Stimulated activated CD8-positive, alpha-beta memory T cell treated with anti-CD3 and anti-CD28 coated beads, Interleukin-12 subunit alpha, Interleukin-12 subunit beta, amount 100 ng/mL, for 24 hours (primary cell): ENCODE results near the gene SLC7A10.

Experiments used
- DNase-seq: peaks from one replicate; pipeline ENCODE4 v3.0.0-alpha.2; 2020; ENCODE audit errors: extremely low read depth

SLC7A10 gene

DNA sequence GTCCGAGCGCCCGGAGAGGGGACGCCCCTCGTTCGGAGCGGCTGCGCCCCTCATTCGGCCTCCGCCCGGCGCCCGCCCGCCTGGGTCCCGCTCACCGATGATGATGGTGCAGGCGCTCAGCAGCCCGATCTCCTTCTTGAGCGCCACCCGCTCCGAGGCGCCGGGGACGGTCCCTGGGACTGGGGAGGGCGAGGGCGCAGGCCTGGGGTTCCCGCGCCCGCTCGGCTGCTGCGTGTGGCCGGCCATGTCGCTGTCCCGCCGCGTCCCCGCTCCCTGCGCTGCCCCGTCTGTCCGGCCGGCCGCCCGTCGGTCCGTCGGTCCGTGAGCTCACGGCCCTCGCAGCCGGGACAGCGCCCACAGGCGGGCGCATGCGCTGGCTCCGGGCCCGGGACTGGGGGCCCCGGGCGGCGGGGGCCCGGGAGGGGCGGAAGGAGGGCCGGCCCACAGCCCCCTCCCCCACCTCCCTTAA, at the start of gene SLC7A10:
TSS of gene SLC7A10 (minus strand) at position 393 of the 469 bp plus-strand sequence. CDS start at position 246, 147 bp downstream.
- no peak for DNase-seq

DNA sequence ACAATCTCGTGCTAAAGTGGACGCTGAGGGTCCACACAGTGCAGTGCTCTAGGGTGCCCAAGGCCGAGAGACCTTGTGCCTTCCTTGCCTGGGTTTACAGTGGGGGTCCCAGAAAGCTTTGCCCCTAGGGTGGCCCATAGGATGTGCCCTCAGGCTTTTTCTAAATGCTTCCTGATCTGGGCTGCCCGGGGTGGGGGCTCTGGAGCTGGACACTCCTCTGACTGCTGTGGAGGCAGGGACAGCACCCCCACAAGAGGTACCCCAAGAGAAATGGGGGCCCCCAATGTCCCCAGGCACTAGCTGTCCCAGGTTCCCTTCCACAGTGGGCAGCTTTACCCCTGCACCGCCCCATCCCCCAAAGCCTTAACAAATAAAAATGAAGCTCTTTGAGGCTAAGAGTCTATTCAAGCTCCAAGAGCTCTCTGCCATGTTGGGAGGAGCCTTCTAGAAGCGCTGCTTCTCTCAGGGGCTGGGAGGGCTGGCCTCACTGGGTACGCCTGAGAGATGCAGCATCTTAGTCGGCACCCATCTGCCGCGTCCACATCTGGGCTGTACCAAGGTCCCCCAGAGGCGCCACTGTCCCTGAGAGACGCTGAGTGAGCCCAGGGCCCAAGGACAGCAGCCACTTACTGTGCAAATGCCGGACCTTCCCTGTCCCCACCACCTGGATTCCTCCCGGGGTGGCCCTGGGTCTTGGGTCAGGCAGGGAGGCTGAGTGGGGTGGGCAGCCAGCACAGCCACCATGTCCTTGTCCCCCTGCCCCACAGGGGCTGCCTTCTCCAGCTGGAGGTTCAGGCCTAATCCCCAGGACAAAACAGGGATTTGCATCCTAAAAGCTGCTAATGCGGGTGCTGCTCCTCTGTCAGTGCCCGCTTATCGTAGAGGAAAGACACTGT, 49.3 kb upstream of the SLC7A10 start:
- DNase-seq, result no peak

DNA sequence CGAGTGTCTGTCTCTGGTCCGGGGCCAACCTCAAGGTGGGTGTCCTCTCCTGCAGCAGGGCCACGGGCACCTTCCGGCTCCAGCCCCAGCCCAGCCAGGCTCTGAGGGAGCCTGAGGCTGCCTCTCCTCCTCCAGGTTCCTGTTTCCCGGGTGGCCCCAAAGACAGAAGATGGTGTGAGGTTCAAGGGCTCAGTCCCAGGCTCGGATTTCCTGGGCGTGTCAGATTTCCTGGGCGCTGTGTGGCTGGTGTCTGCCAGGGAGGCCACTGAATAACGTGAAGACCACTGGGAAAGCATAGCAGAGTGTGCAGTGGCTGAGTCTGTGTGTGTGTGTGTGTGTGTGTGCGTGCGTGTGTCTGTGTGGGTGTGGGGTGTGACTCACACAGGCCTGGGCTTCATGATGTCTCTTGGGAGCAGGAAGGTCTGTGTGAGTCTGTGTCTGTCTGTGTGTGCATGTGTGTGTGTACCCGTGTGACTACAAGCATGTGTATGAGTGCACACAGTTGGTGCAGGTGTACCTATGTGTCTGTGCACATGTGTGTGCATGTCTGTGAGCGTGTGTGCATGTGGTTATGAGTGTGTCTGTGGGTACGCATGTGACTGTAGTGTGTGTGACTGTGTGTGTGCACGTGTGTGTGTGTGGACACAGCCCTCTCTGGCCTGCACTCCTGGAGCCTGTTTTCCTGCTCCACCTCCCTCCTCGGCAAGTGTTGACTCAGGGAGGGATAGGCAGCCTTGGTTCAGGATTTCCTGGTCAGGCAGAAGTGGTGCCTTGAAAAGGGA, 48.4 kb upstream of the SLC7A10 start:
- DNase-seq, result no peak

DNA sequence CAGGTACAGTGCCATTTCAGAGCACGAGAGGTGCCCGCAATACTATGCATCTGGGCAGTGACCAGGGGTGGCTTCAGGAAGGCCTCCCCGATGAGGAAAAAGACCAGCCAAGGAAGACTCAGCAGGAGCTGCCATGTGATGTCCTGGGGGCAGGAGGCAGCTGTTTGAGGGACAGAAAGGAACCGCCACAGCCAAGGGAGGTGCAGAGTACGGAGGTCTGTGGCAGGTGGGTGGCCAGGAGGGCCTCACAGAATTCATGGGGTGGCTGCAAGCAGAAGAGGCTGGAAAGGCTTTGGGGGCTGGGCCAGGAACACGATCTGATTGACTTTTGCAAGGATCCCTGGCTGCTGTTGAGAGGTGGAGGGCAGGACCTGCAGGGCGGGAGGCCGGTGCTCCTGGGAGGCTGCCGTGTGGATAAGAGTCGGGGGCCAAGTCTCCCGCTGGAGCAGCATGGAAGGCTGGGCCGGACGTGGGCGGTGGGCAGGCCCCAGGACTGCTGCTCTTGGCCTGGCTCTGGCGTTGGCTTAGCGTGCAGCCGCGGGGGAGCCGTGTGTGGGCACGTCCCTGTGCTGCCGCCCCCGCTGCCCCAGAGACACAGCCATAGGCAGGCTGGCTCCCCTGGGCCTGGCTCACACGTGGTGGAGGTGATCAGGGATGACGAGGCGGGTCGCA, 47.6 kb upstream of the SLC7A10 start:
- no peak for DNase-seq

DNA sequence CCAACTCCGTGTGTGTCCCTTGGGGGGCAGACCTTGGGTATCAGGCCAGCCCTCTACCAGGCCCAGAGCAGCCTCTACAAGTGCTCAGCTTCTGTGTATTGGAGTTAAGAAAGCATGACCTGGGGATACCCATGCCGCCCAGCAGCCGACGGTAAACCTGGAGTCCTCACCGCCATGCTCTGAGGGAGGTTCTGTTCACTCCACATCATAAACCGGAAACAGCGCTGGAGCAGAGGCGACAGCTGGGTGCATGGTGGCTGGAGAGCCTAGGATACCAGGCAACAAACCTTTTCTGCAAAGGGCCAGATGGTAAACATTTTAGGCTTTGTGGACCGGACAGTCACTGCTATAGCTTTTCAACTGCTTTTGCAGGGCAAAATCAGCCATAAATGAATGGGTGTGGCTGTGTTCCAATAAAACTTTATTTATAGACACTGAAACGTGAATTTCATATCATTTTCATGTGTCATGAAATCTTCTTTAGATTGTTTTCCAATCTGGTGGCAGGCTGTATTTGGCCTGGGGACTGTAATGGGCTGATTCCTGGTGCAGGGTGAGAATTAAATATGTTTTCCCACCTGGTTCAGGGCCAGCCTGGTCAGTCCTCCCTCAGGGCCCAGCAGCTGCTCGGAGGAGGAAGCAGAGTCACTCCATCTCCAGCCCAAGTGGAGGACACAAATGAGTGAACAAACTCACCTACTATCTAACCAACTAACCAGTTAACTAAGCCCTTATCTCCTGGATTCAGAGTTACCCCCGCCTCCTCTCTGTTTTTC, 45.8 kb upstream of the SLC7A10 start:
- no peak for DNase-seq

DNA sequence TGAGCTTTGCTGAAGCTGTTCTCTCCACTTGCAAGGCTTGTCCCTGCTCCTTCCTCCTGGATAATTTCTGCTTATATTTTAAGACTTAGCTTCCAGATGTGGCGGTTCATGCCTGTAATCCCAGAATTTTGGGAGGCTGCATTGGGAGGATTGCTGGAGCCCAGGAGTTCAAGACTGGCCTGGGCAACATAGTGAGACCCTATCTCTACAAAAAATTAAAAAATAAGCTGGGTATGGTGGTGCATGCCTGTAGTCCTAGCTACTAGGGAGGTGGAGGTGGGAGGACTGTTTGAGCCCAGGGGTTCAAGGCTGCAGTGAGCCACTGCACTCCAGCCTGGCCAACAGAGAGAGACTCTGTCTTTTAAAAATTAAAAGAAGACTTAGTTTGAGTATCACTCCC, 45.1 kb upstream of the SLC7A10 start:
- DNase-seq, result no peak

DNA sequence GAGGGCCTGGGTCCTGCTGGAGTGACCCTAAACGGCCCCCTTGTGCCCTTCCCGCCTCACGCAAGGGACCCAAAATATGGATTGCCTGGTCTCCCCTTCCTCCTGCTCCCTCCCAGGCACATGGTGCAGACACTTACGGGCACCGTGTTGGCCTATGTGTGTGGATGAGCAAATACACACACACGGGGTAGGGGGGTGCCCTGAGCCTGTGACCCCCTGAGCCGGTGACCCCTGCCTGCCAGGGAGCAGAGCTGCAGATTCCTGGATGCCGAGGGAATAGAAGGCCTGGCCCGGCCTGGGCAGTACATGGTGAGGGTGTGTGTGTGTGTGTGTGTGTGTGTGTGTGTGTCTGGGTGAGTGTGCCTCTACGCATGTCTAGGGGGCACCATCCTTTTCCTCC, 43.4 kb upstream of the SLC7A10 start:
- DNase-seq, result no peak

DNA sequence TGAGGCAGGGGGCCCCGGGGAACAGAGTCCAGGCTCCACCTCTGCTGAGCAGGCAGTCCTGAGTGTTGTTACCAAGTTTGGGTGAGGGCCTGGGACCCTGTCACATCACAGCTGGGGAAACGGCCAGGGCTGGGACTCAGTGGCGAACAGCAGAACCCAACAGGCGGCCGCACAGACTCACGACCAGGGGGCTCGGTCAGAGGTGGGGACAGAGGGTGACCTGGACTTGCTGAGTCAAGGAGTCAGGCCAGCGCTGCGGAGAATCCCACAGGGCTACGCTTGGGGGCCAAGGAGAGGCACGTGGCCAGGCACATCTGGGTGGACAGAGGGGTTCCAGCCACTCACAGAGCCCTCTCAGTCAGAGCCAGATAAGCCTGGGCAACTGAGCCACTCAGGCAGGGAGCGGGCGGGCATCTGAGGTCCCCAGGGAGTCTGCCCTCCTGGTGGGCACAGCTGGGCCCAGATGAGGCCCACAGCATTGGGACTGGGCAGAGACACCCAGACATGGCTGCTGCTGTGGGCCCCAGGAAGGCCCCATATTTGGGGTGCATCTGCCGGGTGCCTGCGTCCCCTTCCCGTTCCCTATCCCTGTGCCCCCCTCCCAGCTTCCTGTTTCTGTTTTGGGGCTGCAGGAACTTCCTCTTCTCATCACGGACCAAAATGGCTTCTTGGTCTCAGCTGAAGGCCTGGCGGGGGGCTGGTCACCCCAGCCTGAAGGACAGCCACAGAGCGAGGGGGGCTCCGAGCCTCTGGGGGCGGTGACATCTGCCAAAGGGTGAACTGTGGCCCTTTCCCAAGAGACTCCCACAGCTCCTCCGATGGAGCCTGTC, 42.7 kb upstream of the SLC7A10 start:
- no peak for DNase-seq

DNA sequence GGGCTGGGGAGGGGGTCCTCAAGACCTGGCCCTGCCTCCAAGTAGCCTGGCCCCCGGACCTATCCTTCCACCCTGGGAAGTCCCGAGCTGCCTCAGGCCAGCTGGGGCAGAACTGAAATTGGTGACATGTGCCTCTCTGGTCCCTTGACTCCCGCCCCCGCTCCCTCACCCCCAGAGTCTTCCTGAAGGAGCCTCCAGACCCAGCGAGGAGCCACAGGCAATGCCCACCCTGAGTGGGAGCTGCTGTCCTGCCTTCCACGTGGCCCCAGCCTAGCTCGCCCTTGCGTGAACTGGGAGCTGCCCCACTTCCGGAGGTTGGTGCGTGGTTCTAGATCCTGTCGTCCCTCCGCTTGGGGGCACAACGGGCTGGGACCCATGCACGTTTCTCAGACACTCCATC, 42.1 kb upstream of the SLC7A10 start:
- no peak for DNase-seq

DNA sequence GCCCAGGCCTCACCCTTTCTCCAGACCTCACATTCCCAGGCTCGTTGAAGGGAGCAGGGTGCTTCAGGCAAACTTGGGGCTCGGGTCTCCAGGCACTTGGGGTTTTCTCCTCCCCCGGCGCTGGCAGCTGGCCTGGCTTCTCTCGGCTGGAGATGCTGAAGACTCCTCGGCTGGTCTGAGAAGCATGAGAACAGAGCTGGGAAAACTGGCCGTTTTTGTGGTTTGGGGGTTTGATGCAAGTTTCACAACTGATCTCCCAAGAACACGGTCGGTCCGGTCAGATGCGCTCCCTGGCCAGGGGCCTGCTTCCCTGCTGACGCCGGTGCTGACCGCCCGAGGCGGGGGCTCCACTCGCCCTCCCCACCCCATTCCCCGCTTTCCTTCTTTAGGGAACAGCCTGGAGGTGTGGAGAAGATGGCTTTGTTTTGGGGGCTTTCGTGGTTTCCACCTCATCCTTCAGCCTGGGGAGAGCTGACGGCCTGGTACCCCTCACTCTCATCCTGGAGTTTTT, 41.4 kb upstream of the SLC7A10 start:
- DNase-seq, result no peak

DNA sequence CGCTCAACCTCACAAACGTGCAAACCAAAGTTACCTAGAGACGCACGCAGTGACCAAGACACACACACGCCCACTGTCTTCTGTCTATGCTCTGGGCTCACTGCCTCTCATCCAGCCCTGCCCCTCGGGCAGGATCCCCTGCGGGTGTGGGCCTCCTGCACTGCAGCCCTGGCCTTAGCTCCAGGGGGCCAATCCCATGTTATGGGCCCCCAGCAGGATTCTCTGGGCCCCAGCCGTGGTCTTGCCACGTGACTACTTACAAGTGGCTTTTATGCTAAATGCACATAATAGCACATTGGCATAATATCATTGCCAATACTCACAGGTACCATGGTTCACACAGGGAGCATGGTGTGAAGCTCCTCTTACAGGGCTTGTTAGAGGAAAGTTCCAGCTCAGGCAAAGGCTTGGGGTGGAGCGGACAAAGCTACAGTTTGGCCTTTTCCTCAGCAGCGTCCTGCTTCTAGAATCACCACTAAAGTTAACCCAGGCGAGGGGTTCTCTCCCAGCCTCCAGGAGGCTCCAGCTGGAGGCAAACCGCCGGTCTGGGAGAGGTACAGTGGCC, 39.3 kb upstream of the SLC7A10 start:
- DNase-seq, result no peak

DNA sequence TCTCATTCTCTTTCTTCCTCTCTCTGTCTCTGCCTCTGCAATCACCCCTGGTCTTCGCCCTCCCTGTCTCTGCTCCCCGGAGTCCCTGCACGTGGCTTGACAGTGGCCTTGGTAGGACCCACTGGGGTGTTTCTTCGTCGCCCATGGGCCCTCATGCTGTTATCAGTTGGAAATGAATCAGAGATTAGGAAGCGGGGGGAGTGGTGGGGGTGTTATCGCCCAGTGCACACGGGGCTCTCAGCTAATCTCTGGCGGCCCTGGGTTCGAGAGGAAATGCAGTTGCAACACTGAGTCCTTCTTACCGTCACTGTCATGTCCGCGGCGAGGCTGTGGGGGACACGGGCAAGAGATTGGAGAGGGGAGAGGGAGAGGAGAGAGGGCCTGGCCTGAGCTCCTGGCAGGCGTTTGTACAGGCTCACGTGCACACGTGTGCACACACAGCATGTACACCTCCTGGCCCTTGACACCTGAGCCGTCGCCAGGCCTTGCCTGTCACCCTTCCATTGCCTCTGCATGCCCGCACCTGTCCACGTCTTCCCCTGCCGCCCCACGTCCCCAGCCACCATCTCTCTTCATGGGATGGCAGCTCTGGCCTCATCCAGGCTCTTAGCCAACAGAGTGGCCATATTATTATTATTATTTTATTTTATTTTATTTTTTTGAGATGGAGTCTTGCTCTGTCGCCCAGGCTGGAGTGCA, 37.8 kb upstream of the SLC7A10 start:
- no peak for DNase-seq

DNA sequence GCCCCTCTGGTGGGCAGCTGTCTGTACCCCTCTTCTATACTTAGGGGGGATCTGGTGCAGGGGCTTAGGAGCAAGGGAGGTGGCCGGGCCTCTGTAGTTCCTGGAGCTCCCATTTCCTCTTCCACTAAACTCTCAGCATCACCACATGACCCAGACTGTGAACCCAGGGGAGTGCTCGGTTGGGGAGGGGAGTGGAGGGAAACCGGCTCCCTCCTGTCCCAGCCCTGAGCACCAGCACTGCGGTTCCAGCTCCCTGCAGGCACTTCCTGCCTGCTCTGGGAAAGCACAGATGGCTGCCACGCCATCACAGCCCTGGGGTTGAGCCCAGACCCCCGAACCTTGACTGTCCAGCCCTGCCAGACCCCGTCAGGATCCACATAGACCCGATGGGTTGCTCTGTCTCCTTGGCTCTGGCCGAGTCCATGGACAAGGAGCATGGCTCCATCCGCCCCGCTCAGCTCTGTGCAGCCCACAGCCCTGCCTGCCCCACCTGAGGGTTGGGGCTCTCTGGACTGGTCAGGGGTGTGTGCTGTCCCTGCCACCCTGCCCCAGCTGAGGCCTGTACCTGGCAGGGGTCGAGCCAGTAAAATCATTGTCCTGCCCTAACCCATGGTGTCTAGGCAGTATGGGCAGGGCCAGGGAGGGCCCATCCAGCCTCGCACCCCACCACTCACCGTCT, 36.0 kb upstream of the SLC7A10 start:
- DNase-seq, result no peak

DNA sequence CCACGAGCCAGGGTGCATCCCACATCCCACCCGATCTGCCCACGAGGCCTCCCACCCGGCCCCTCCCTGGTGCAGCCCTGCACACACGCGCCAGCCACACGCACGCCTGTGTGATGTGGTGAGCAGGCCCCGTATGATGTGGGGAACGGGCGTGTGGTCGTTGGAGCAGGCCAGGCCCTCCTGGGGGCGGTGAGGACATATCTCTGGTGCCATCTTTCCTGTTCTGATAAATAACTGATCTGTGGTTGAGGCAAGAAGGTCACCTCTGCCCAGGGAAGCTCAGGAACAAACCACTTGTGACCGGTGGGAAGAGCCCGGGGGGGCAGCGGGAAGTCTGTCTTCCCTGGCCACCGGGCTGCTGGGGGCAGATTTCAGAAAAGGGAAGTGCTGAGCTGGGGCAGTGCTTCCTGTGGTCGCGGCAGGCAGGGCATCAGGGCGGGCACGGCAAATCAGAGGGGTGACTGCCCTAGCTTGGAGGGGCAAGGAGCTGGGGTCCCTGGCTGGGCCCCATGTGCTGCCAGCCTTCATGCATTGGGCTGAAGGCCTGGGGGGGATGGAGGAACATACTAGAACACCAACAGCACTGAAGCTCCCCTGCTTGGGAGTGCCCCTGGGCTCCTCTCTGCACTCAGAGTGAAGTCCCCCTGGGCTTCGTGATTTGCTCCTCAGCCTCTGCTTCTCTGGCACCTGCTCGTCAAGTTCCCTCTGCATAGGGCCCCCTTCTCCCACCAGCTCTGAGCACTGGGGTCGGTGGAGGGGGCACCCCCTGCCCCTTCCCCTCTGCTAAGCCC, 35.2 kb upstream of the SLC7A10 start:
- DNase-seq, result no peak

DNA sequence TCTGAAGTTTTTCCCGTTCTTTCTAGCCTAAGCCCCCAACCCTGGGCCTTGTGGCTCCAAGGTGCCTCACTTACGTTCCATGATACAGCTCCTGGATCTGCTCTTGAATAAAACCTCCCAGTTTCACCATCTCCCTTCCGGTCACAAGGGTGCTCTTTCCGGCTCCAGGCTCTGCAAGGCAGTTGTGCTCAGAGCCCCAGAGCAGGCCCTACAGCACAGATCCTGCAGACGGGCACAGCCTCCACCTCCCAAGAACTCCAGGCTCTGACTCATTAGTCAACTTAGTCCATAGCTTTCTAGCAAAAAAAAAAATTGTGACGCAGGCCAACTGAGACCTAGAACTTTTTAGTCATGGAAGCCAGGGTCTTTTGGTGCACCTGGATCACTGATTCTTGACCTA, 33.9 kb upstream of the SLC7A10 start:
- no peak for DNase-seq

DNA sequence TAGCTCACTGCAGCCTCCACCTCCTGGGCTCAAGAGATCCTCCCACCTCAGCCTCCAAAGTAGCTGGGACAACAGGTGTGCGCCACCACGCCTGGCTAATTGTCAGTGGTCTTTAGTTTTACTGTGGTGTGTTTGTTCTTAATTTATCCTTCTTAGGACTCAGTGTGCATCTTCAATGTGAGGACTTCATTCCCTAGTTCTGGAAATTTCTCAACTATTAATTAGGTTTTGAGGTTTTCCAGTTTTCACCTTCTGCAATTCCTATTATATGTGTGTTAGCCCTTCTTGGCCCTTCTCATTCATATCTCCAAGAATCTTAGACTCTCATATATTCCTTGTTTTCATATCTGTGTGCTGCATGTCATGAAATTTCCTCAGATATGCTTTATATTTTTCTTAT, 32.2 kb upstream of the SLC7A10 start:
- no peak for DNase-seq

DNA sequence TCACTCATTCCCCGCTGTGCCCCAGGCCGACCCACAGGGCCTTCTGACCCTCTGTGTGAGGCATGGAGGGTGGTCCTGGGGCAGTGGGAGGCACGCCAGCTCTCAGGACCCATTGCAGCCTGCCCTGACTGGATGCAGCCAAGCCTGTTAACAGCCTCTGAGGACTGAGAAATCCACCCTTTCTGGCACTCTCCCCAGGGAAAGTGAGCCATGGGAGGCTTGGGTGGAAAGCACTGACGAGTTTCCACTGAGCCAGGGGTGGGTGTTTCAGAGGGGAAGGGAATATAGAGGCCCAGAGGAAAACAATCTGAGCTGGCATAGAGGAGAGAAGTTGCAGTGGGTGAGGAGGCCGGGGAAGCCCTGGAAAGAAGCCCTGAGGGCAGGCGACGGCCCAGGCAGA, 30.6 kb upstream of the SLC7A10 start:
- DNase-seq, result no peak

DNA sequence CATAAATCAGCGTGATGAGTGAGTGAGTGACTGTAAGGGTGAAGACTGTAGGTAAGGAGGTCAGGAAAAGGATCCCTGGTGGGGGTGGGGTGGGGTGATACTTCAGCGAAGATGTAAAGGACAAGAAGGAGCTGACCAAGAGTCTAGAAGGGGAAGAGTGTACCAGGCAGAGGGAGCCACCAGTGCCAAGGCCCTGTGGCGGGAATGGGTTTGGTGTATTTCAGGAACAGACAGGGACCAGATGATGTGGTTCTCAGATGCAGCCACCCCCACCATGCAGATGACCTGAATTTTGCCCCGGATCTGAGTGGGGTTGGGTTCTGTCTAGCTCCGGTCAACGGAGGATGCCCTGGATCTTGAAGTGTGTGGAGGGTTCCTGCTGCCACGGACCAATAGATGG, 30.1 kb upstream of the SLC7A10 start:
- DNase-seq, result no peak
